Prostate gland (tissue), 2 donors: ENCODE measurements around the gene FBLN5. TPM values are rescaled to one million over a fixed set of nuclear protein-coding genes. Genes with fewer than 3 reads are reported as not detected.
"Not testable (repeated sequence)": the region's sequence is repeated elsewhere in the genome, so short reads cannot be mapped to it uniquely, and the experiment has no call there.

Experiments
- DNase-seq: peaks from one replicate; pipeline ENCODE4 v3.0.0-alpha.2; 2019; ENCODE audit warnings: low spot score
- H3K27ac ChIP-seq, 2 donors: fragments of 200-600 bp; sonication (generic); 2 replicates each; pipeline ENCODE4 v1.5.1; 2017 to 2019
- H3K27me3 ChIP-seq: fragments of 200-600 bp; sonication (generic); replicated peaks from 2 replicates; pipeline ENCODE4 v1.5.1; 2019; ENCODE audit not compliant: insufficient read depth
- H3K36me3 ChIP-seq, 2 donors: fragments of 200-600 bp; sonication (generic); 1 replicate in 1 of 2; 2 replicates in 1 of 2; pipeline versions ENCODE4 v1.5.1 to v1.8.1; 2017 to 2019
- H3K4me1 ChIP-seq: fragments of 200-600 bp; sonication (generic); replicated peaks from 2 replicates; pipeline ENCODE4 v1.5.1; 2019
- H3K4me3 ChIP-seq, 2 donors: fragments of 200-600 bp; sonication (generic); 2 replicates each; pipeline ENCODE4 v1.5.1; 2017 to 2019
- H3K9me3 ChIP-seq: fragments of 200-600 bp; sonication (generic); 2 replicates; pipeline ENCODE4 v1.5.1; 2017
- CTCF ChIP-seq, 4 experiments: fragments of 200-600 bp in 2 of 4; fragments of 450-650 bp in 2 of 4; sonication (generic) in 2 of 4; IDR thresholded peaks; 1 replicate in 3 of 4; 2 replicates in 1 of 4; pipeline ENCODE4 v1.5.1; 2016 to 2019; ENCODE audit warnings: antibody characterized with exemption in 4 of 4, mild to moderate bottlenecking in 2 of 4, moderate library complexity in 2 of 4
- POLR2A ChIP-seq: fragments of 450-650 bp; IDR thresholded peaks from one replicate; pipeline ENCODE4 v1.6.1; 2016; ENCODE audit warnings: antibody characterized with exemption, mild to moderate bottlenecking
- POLR2AphosphoS5 ChIP-seq: sonication (generic); formaldehyde crosslinking; IDR thresholded peaks from one replicate; pipeline ENCODE4 v1.6.1; 2017; ENCODE audit warnings: antibody characterized with exemption
- WGBS: methylation state at CpG from one replicate; pipeline ENCODE4 v1.1.5; 2018; 5-methylcytosine and 5-hydroxymethylcytosine counted together
- intact Hi-C: fragments of 100-400 bp; cut with DNase I; formaldehyde crosslinking; loops from one replicate; pipeline ENCODE4 v1.14.2; 2022
- total RNA-seq, 2 donors: library from RNA; depleted of rRNA; stranded (reverse); fragments of >200 nt; gene quantifications; one replicate each; pipeline ENCODE4 v1.1.0, GENCODE V29; 2016

Gene FBLN5
- total RNA-seq, 2 donors from 2014 or later = 12.5 to 125 TPM

- no peak for DNase-seq
- Histone ChIP-seq H3K4me3 (no peak overlapping the region), H3K4me1 (no peaks in the 10 kb centered on the region), H3K9me3 (no peaks in the 10 kb centered on the region), H3K27ac (no peak overlapping the region), H3K27me3 (no peaks in the 10 kb centered on the region), H3K36me3 (no peaks in the 10 kb centered on the region)
- no peak for TF ChIP-seq CTCF (IDR thresholded peaks at IDR 0.05)
- TF ChIP-seq POLR2AphosphoS5 = no peak
- intact Hi-C loops = no loop called here
- WGBS = 95% methylated on average over 5 of the region's 5 CpGs
Observed at GRCh38 chr14:91898372-91898771, 49.1 kb downstream of the FBLN5 start.

GRCh38 chr14:91897716-91898115, 49.8 kb downstream of the FBLN5 start:
- H3K4me3 ChIP-seq, intact Hi-C loops, H3K9me3 ChIP-seq, H3K27me3 ChIP-seq, DNase-seq, H3K36me3 ChIP-seq, H3K4me1 ChIP-seq: not testable (repeated sequence)
- peak overlapping the region in 1 of 2 donors; percentile 39 for H3K27ac ChIP-seq
- WGBS = 96% methylated on average over 5 of the region's 5 CpGs

GRCh38 chr14:91897106-91897701, 50.3 kb downstream of the FBLN5 start:
- 61% methylated on average over 10 of the region's 10 CpGs for WGBS
- peak; percentile 36 for DNase-seq
- no peak for TF ChIP-seq POLR2A
- TF ChIP-seq CTCF (IDR thresholded peaks at IDR 0.05) = no peak
- TF ChIP-seq POLR2AphosphoS5 = no peak

GRCh38 chr14:91896419-91896818, 51.1 kb downstream of the FBLN5 start:
- no peaks in the 10 kb centered on the region for H3K27me3 ChIP-seq
- H3K36me3 ChIP-seq = no peaks in the 10 kb centered on the region
- no peaks in the 10 kb centered on the region for H3K9me3 ChIP-seq
- DNase-seq = no peak
- intact Hi-C loops = no loop called here
- WGBS = 99% methylated on average over 4 of the region's 4 CpGs
- H3K27ac ChIP-seq = no peak overlapping the region
- H3K4me1 ChIP-seq = no peaks in the 10 kb centered on the region
- TF ChIP-seq POLR2A (no peak), POLR2AphosphoS5 (no peak), CTCF (IDR thresholded peaks at IDR 0.05) (no peak)
- H3K4me3 ChIP-seq = no peak overlapping the region

More at GRCh38 chr14:91897106-91897701, 50.3 kb downstream of the FBLN5 start:
- H3K9me3 ChIP-seq = no peaks in the 10 kb centered on the region
- H3K4me3 ChIP-seq = no peak overlapping the region
- H3K4me1 ChIP-seq = no peaks in the 10 kb centered on the region
- intact Hi-C loops = no loop called here
- no peaks in the 10 kb centered on the region for H3K36me3 ChIP-seq
- H3K27ac ChIP-seq = peak overlapping the region in 1 of 2 donors; percentile 39
- H3K27me3 ChIP-seq = no peaks in the 10 kb centered on the region

GRCh38 chr14:91893669-91894068, 53.8 kb downstream of the FBLN5 start:
- intact Hi-C loops = no loop called here
- Histone ChIP-seq H3K27ac (no peak overlapping the region), H3K9me3 (no peaks in the 10 kb centered on the region), H3K27me3 (no peaks in the 10 kb centered on the region), H3K36me3 (no peaks in the 10 kb centered on the region), H3K4me3 (no peak overlapping the region), H3K4me1 (no peaks in the 10 kb centered on the region)
- TF ChIP-seq CTCF (IDR thresholded peaks at IDR 0.05) (no peak), POLR2A (no peak), POLR2AphosphoS5 (no peak)
- DNase-seq = no peak
- 82% methylated on average over 4 of the region's 4 CpGs for WGBS
